Stimulated activated CD4-positive, alpha-beta T cell treated with anti-CD3 and anti-CD28 coated beads, Interleukin-1b, Interleukin-23, amount 100 ng/mL, for 24 hours (primary cell): ENCODE data around the gene DDI1.
"Not testable (repeated sequence)": the region's sequence is repeated elsewhere in the genome, so short reads cannot be mapped to it uniquely, and the experiment has no call there.

Source experiments
- DNase-seq, 4 experiments: peaks; one replicate each; pipeline ENCODE4 v3.0.0-alpha.2; 2020; ENCODE audit warnings: low read depth in 4 of 4, low spot score in 1 of 4

Gene DDI1

GRCh38 chr11:104036995-104037394 is 555 bp downstream of the DDI1 start:
- DNase-seq: no peak

GRCh38 chr11:104041792-104042191 is 5.4 kb downstream of the DDI1 start:
- no peak for DNase-seq

- no peak for DNase-seq
Measured at GRCh38 chr11:104043142-104043541, 6.7 kb downstream of the DDI1 start.

GRCh38 chr11:104043678-104044239 is 7.3 kb downstream of the DDI1 start:
- no peak for DNase-seq

GRCh38 chr11:104046331-104046730 is 9.9 kb downstream of the DDI1 start:
- DNase-seq: no peak

GRCh38 chr11:104046858-104047257 is 10.4 kb downstream of the DDI1 start:
- DNase-seq: not testable (repeated sequence)

- DNase-seq: no peak
Measured at GRCh38 chr11:104049116-104049515, 12.7 kb downstream of the DDI1 start.

GRCh38 chr11:104051778-104052177 is 15.3 kb downstream of the DDI1 start:
- no peak for DNase-seq

GRCh38 chr11:104053743-104054478 is 17.5 kb downstream of the DDI1 start:
- no peak for DNase-seq

GRCh38 chr11:104054911-104055529 is 18.6 kb downstream of the DDI1 start:
- DNase-seq: no peak

GRCh38 chr11:104055596-104055995 is 19.2 kb downstream of the DDI1 start:
- DNase-seq: no peak

- no peak for DNase-seq
Measured at GRCh38 chr11:104057908-104058307, 21.5 kb downstream of the DDI1 start.

- DNase-seq: no peak
Measured at GRCh38 chr11:104058680-104059079, 22.2 kb downstream of the DDI1 start.

- no peak for DNase-seq
Measured at GRCh38 chr11:104060004-104060794, 23.8 kb downstream of the DDI1 start.

GRCh38 chr11:104060820-104061219 is 24.4 kb downstream of the DDI1 start:
- no peak for DNase-seq

- no peak for DNase-seq
Measured at GRCh38 chr11:104061853-104062521, 25.5 kb downstream of the DDI1 start.

- no peak for DNase-seq
Measured at GRCh38 chr11:104064034-104064630, 27.7 kb downstream of the DDI1 start.

- DNase-seq: no peak
Measured at GRCh38 chr11:104067534-104067933, 31.1 kb downstream of the DDI1 start.

GRCh38 chr11:104073950-104074705 is 37.7 kb downstream of the DDI1 start:
- no peak for DNase-seq

GRCh38 chr11:104075091-104075490 is 38.7 kb downstream of the DDI1 start:
- DNase-seq: no peak
